Erythroblast (primary cell): ENCODE results near the gene DISC1.

Experiments
- DNase-seq, 2 experiments: peaks; one replicate each; lab custom pipeline; 2025; lab: John Stamatoyannopoulos, UW
- GATA1 ChIP-seq: IDR thresholded peaks from 2 replicates; pipeline ENCODE4 v1.6.1; 2011; ENCODE audit warnings: low read depth, mild to moderate bottlenecking, control low read depth, low read length, moderate library complexity
- POLR2A ChIP-seq: IDR thresholded peaks from 2 replicates; pipeline ENCODE4 v1.6.1; 2011; ENCODE audit warnings: mild to moderate bottlenecking, low read length

DISC1 gene

DNA sequence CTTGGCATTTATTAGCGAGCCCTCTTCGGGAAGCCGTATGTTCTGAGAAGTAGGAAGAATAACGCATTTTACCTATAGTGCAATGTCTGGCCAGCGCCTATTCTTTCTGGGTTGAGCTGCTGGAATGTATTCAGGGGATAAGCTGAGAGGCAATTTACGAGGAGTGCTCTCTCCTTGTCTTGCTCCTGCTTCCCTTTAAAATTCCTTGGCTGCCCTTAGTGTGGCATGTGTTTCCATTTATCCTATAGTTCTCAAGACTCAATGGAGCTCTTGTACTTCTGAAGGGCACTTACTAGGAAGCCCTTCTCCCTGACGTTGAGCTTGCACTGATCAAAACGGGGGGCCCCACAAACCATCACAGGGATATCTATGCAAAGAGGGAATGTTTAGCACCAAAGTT lies 364.6 kb downstream of the DISC1 start:
- DNase-seq, result no peak
- TF ChIP-seq GATA1 (no peak), POLR2A (no peak)

DNA sequence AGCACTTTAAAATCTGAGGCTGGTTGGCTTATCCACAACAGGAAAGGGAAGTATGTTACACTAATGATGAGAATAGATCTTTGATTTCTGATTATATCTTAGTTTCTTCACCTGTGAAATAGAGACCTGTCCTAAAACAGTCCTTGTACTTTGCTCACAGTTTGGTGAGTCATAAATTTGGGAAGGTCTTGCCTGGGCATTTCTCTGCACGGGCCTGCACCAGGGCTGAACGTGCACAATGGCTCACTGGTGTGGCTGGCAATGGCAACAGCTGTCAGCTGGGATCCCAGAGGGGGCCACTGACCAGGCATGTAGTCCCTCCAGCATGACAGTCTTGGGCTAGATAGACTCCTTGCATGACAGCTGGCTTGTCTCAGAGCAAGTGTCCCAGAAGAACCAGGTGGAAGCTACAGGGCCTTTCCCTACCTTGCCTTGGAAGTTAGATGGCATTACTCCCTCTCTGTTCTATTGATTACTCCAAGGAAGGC lies 367.4 kb downstream of the DISC1 start:
- DNase-seq, result no peak
- TF ChIP-seq POLR2A, result no peak
- TF ChIP-seq GATA1, result no peak

- DNase-seq, result no peak
- TF ChIP-seq POLR2A (no peak), GATA1 (no peak)
These were observed 372.2 kb downstream of the DISC1 start for GRCh38 chr1:231998791-231999190.

DNA sequence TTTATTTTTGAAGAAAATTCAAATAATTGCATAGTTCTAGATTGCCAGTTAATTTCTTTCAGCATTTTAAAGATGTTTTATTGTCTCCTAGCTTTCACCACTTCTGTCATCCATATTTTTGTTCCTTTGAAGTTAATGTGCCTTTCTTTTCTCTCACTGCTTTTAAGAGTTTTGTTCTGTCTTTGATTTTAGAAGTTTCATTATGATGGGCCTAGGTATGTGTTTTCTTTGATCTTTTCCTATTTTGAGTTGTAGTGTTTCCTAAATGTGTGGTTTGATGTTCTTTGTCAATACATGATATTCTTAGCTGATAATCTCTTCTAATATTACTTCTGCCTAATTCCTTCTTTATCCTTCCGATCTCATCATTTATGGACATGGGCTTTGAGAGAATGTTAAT lies 378.7 kb downstream of the DISC1 start:
- TF ChIP-seq POLR2A (no peak), GATA1 (no peak)
- DNase-seq, result no peak

GRCh38 chr1:232009741-232010140 lies 383.2 kb downstream of the DISC1 start:
- TF ChIP-seq GATA1, result no peak
- DNase-seq, result no peak

GRCh38 chr1:232011961-232012360 lies 385.4 kb downstream of the DISC1 start:
- no peak for DNase-seq
- TF ChIP-seq GATA1 (no peak), POLR2A (no peak)

DNA sequence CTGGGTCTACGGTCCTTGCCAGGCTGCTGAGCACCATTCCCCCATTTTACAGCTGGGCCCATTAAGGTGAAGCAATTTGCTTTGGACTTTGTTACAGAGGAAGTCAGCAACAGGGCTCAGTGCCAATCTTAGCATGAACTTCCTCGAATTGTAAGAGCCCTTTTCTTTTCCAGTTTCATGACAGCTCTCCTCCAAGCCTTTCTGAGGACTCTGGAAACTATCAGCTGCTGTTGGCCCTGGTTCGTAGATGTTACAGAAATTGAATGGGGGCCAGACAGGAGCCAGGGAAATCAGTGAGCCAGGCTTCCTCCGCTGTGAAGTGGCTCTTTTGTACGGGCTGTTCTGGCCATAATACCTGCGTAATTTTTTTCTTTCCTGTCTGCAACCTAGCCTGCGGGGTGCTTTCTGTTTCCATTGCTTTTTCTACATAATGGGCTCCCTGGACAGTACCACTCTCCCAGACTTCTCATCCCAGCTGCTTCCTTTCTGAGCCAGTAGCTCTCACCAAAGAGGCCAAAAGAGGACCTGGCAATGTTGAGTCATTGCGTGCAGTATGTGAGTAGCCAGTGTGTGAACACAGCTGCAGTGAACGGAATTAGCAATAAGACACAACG lies 386.3 kb downstream of the DISC1 start:
- TF ChIP-seq POLR2A (no peak), GATA1 (no peak)
- DNase-seq, result no peak

- TF ChIP-seq POLR2A (no peak), GATA1 (no peak)
- no peak for DNase-seq
These were observed 388.4 kb downstream of the DISC1 start for GRCh38 chr1:232014941-232015340.

- TF ChIP-seq GATA1 (no peak), POLR2A (no peak)
- DNase-seq, result no peak
These were observed 390.0 kb downstream of the DISC1 start for GRCh38 chr1:232016616-232017015.

- DNase-seq, result no peak
- no peak for TF ChIP-seq POLR2A
- no peak for TF ChIP-seq GATA1
These were observed 390.5 kb downstream of the DISC1 start for GRCh38 chr1:232017057-232017456.

GRCh38 chr1:232017759-232018158 lies 391.2 kb downstream of the DISC1 start:
- TF ChIP-seq GATA1 (no peak), POLR2A (no peak)
- no peak for DNase-seq

DNA sequence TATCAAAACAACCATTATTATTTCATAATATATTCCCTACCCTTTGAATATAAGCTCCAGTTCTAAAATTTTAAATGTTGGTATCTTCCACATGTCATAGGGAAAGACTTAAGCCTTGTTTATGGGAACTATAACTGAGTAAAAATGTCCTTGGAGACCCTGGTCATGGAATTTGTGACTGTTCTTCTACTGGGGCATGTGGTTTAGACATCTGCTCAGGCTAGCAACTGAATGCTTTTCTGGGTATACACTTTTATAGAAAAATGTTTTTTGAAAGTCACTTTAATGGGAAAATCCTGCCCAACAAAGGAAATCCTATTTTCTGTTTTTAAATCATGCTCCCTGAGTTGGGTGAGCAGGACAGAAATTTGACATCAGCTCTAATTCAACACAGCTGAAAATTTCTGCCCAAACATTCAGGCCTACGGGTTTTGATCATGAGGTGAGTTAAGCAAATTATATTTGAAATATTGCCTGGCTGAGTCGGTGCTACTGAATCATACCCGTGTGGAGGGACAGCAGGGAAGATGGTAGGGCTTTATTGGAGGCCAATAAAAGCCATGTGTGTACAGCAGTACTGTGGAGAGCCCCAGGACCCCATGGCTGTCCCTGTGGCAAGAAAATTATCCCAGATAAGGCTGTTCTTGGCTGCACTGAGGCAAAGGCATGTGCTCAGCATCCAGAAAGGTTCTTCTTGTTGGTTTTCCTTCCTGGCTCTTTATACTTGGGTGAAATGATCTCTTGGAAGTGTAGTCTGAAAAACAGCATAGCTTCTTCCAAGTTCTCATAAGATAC lies 391.8 kb downstream of the DISC1 start:
- TF ChIP-seq POLR2A (no peak), GATA1 (no peak)
- no peak for DNase-seq

GRCh38 chr1:232019026-232019340 lies 392.4 kb downstream of the DISC1 start:
- TF ChIP-seq GATA1 (no peak), POLR2A (no peak)
- DNase-seq, result no peak

GRCh38 chr1:232020352-232020751 lies 393.8 kb downstream of the DISC1 start:
- no peak for DNase-seq

More at GRCh38 chr1:232020352-232020751, 393.8 kb downstream of the DISC1 start:
- TF ChIP-seq GATA1 (no peak), POLR2A (no peak)
